HG02852 (cell line): ENCODE results near the gene IPO5.

ENCODE experiments used
- ATAC-seq: cut with Tn5 transposase; IDR thresholded peaks from one replicate; pipeline ENCODE4 v1.9.1; 2021; ENCODE audit warnings: mild to moderate bottlenecking, moderate library complexity; ENCODE audit not compliant: unreplicated experiment

Gene IPO5

GRCh38 chr13:97953376-97953970, at the start of gene IPO5:
TSS of gene IPO5 (plus strand) at chr13:97953675. CDS start at chr13:97976697, 23,022 bp downstream.
- ATAC-seq, result no peak

- no peak for ATAC-seq
Measured at GRCh38 chr13:97904059-97904458, 49.4 kb upstream of the IPO5 start.

- ATAC-seq, result no peak
Measured at GRCh38 chr13:97905517-97905916, 48.0 kb upstream of the IPO5 start.

- ATAC-seq, result no peak
Measured at GRCh38 chr13:97911311-97912138, 42.0 kb upstream of the IPO5 start.

- no peak for ATAC-seq
Measured at GRCh38 chr13:97912139-97912535, 41.3 kb upstream of the IPO5 start.

- ATAC-seq, result no peak
Measured at GRCh38 chr13:97913206-97913605, 40.3 kb upstream of the IPO5 start.

- ATAC-seq, result no peak
Measured at GRCh38 chr13:97914540-97914939, 38.9 kb upstream of the IPO5 start.

- no peak for ATAC-seq
Measured at GRCh38 chr13:97921176-97921816, 32.2 kb upstream of the IPO5 start.

GRCh38 chr13:97928301-97928700, 25.2 kb upstream of the IPO5 start:
- no peak for ATAC-seq

GRCh38 chr13:97932036-97932435, 21.4 kb upstream of the IPO5 start:
- ATAC-seq, result no peak

GRCh38 chr13:97932647-97933046, 20.8 kb upstream of the IPO5 start:
- ATAC-seq, result no peak

- no peak for ATAC-seq
Measured at GRCh38 chr13:97933776-97934175, 19.7 kb upstream of the IPO5 start.

- ATAC-seq, result no peak
Measured at GRCh38 chr13:97934590-97934989, 18.9 kb upstream of the IPO5 start.

- no peak for ATAC-seq
Measured at GRCh38 chr13:97935071-97935470, 18.4 kb upstream of the IPO5 start.

- ATAC-seq, result no peak
Measured at GRCh38 chr13:97936036-97936435, 17.4 kb upstream of the IPO5 start.

GRCh38 chr13:97938706-97939475, 14.6 kb upstream of the IPO5 start:
- ATAC-seq, result no peak

- ATAC-seq, result no peak
Measured at GRCh38 chr13:97944396-97945029, 9.0 kb upstream of the IPO5 start.

- ATAC-seq, result no peak
Measured at GRCh38 chr13:97945342-97945741, 8.1 kb upstream of the IPO5 start.

GRCh38 chr13:97945792-97946419, 7.6 kb upstream of the IPO5 start:
- no peak for ATAC-seq

- no peak for ATAC-seq
Measured at GRCh38 chr13:97946951-97947588, 6.4 kb upstream of the IPO5 start.
